SU-DHL-6 (cell line): Measurements from ENCODE around the gene PLCH1.

Experiments
- CTCF ChIP-seq: fragments of 200-600 bp; sonication (generic); IDR thresholded peaks from one replicate; pipeline ENCODE4 v1.5.1; 2017; ENCODE audit warnings: antibody characterized with exemption, mild to moderate bottlenecking, low read length, moderate library complexity; ENCODE audit not compliant: insufficient read depth, poor library complexity, severe bottlenecking
- EZH2phosphoT487 ChIP-seq: fragments of 200-600 bp; sonication (generic), shearing (Covaris generic); conservative IDR thresholded peaks from 2 replicates; pipeline ENCODE4 v1.6.1; 2018; ENCODE audit warnings: mild to moderate bottlenecking, antibody characterized with exemption, low read length, moderate library complexity, mixed read lengths

- TF ChIP-seq CTCF (peak; percentile 35), EZH2phosphoT487 (no peak)
Observed at GRCh38 chr3:155753038-155753639, 8.3 kb upstream of the PLCH1 start.
